SK-N-SH (cell line): Measurements from ENCODE around the gene PRELP. TPM values are rescaled to one million over a fixed set of nuclear protein-coding genes. Genes with fewer than 3 reads are reported as not detected.
"Not testable (repeated sequence)": the region's sequence is repeated elsewhere in the genome, so short reads cannot be mapped to it uniquely, and the experiment has no call there.

Experiments used
- CTCF ChIA-PET: fragments of 300-600, 350-600 bp; formaldehyde crosslinking; extraction: SDS; loops from one replicate; lab custom pipeline; 2021; lab: Yijun Ruan, JAX
- POLR2A ChIA-PET: fragments of 350-600 bp; sonication (Branson Sonifier 250); formaldehyde crosslinking; extraction: SDS; loops from one replicate; lab custom pipeline; 2020; ENCODE audit warnings: antibody characterized with exemption, inconsistent platforms; lab: Yijun Ruan, JAX
- DNase-seq: peaks from one replicate; pipeline ENCODE4 v3.0.0; 2012
- H2AFZ ChIP-seq: fragments of 200-600 bp; sonication (generic); 2 replicates; pipeline ENCODE4 v1.8.1; 2016; ENCODE audit warnings: antibody characterized with exemption, mild to moderate bottlenecking, low read depth
- H3F3A ChIP-seq: fragments of 200-600 bp; sonication (generic); replicated peaks from 2 replicates; pipeline ENCODE3; 2016; ENCODE audit warnings: antibody characterized with exemption, mild to moderate bottlenecking; ENCODE audit not compliant: insufficient read depth
- H3K27ac ChIP-seq, 2 experiments: fragments of 200-500 bp in 1 of 2; fragments of 200-600 bp in 1 of 2; sonication (Bioruptor generic) in 1 of 2; sonication (generic), shearing (Covaris generic) in 1 of 2; 2 replicates each; pipeline versions ENCODE4 v1.5.1 to v1.6.1; 2014 to 2016; ENCODE audit warnings: low read depth in 2 of 2, inconsistent platforms in 1 of 2, low read length in 1 of 2, mild to moderate bottlenecking in 1 of 2, mixed read lengths in 1 of 2
- H3K27me3 ChIP-seq: fragments of 200-600 bp; sonication (generic), shearing (Covaris generic); 2 replicates; pipeline ENCODE4 v1.6.1; 2016; ENCODE audit warnings: mixed run types; ENCODE audit not compliant: insufficient read depth
- H3K36me3 ChIP-seq, 2 experiments: fragments of 200-500 bp in 1 of 2; fragments of 200-600 bp in 1 of 2; sonication (Bioruptor generic) in 1 of 2; sonication (generic) in 1 of 2; replicated peaks in 1 of 2; 2 replicates each; pipeline versions ENCODE3 to v1.5.1; 2014 to 2016; ENCODE audit warnings: low read length in 1 of 2, mild to moderate bottlenecking in 1 of 2; ENCODE audit not compliant: insufficient read depth in 2 of 2, control insufficient read depth in 1 of 2
- H3K4me1 ChIP-seq, 2 experiments: fragments of 200-500 bp in 1 of 2; fragments of 200-600 bp in 1 of 2; sonication (Bioruptor generic) in 1 of 2; sonication (generic), shearing (Covaris generic) in 1 of 2; 2 replicates each; pipeline versions ENCODE4 v1.5.1 to v1.6.1; 2014 to 2016; ENCODE audit warnings: low read depth in 1 of 2, low read length in 1 of 2, mixed run types in 1 of 2; ENCODE audit not compliant: insufficient read depth in 2 of 2, control insufficient read depth in 1 of 2
- H3K4me2 ChIP-seq: fragments of 200-600 bp; sonication (generic), shearing (Covaris generic); 2 replicates; pipeline ENCODE4 v1.6.1; 2017; ENCODE audit warnings: mixed run types
- H3K4me3 ChIP-seq, 2 experiments: fragments of 200-500 bp in 1 of 2; fragments of 200-600 bp in 1 of 2; sonication (Bioruptor generic) in 1 of 2; sonication (generic), shearing (Covaris generic) in 1 of 2; 2 replicates each; pipeline versions ENCODE4 v1.5.1 to v1.8.1; 2014 to 2016; ENCODE audit warnings: low read depth in 2 of 2, inconsistent platforms in 1 of 2, low read length in 1 of 2, mild to moderate bottlenecking in 1 of 2, mixed read lengths in 1 of 2, moderate library complexity in 1 of 2
- H3K79me2 ChIP-seq: fragments of 200-600 bp; sonication (generic); 2 replicates; pipeline ENCODE4 v1.8.1; 2017; ENCODE audit warnings: mild to moderate bottlenecking; ENCODE audit not compliant: insufficient read depth
- H3K9ac ChIP-seq: fragments of 200-600 bp; sonication (generic); 2 replicates; pipeline ENCODE4 v1.6.1; 2017; ENCODE audit warnings: mixed run types
- H3K9me2 ChIP-seq: fragments of 200-600 bp; sonication (generic); 2 replicates; pipeline ENCODE4 v1.6.1; 2017; ENCODE audit warnings: mixed run types
- H3K9me3 ChIP-seq: fragments of 200-600 bp; sonication (generic); 2 replicates; pipeline ENCODE4 v1.6.1; 2017; ENCODE audit warnings: mixed run types, mild to moderate bottlenecking, moderate library complexity
- H4K20me1 ChIP-seq: fragments of 200-600 bp; sonication (generic); 2 replicates; pipeline ENCODE4 v1.6.1; 2017; ENCODE audit warnings: mild to moderate bottlenecking, mixed run types; ENCODE audit not compliant: insufficient read depth
- FOXM1 ChIP-seq: IDR thresholded peaks from 2 replicates; pipeline ENCODE4 v1.4.0; 2012; ENCODE audit warnings: low read depth, mild to moderate bottlenecking
- GABPA ChIP-seq: IDR thresholded peaks from 2 replicates; pipeline ENCODE4 v1.4.0; 2012; ENCODE audit warnings: low read depth, mild to moderate bottlenecking
- IRF3 ChIP-seq: fragments of 150-350 bp; IDR thresholded peaks from 2 replicates; pipeline ENCODE4 v1.6.1; 2016; ENCODE audit warnings: mild to moderate bottlenecking, low read depth, low read length
- MEF2A ChIP-seq: IDR thresholded peaks from 2 replicates; pipeline ENCODE4 v1.4.0; 2012; ENCODE audit warnings: low read depth, borderline replicate concordance
- TCF12 ChIP-seq: IDR thresholded peaks from 2 replicates; pipeline ENCODE4 v1.4.0; 2012
- TEAD4 ChIP-seq: IDR thresholded peaks from 2 replicates; pipeline ENCODE4 v1.4.0; 2012; ENCODE audit warnings: mild to moderate bottlenecking, borderline replicate concordance; ENCODE audit not compliant: insufficient read depth
- ZBTB33 ChIP-seq: IDR thresholded peaks from 2 replicates; pipeline ENCODE4 v1.4.0; 2012; ENCODE audit warnings: low read depth, borderline replicate concordance
- WGBS: methylation state at CpG from one replicate; pipeline ENCODE4 v1.1.6; 2017; ENCODE audit warnings: low lambda C conversion rate; 5-methylcytosine and 5-hydroxymethylcytosine counted together
- polyA plus RNA-seq, 3 experiments: library from polyadenylated mRNA; depleted of rRNA; stranded (reverse); fragments of >200 nt; gene quantifications; 2 replicates each; pipeline ENCODE4 v1.2.3, GENCODE V29; 2012

PRELP gene
- polyA plus RNA-seq, 1 of the 3 experiments (the other 2 are of a cell fraction): 0.48 TPM

- CTCF ChIA-PET: interaction anchor here (1.0 to 7.4 kb wide), 4 partner anchors 43 to 177 kb away, joined by 3 to 171 read pairs (median 8); no protein-coding TSS in a partner anchor
These were observed 31.4 kb upstream of the PRELP start for GRCh38 chr1:203444171-203444576.

GRCh38 chr1:203447151-203447550, 28.5 kb upstream of the PRELP start:
- peaks cover 8% of the 10 kb centered on the region; the same call in 1 of the 2 replicates for H3K27me3 ChIP-seq
- ChIA-PET POLR2A (no interaction called here), CTCF (interaction anchor here (0.8 to 3.4 kb wide), 5 partner anchors 9 to 179 kb away, joined by 3 to 17 read pairs (median 7); no protein-coding TSS in a partner anchor)
- H3K27ac ChIP-seq: no peak overlapping the region
- H3K36me3 ChIP-seq: no peaks in the 10 kb centered on the region
- DNase-seq: no peak
- no peaks in the 10 kb centered on the region for H3K9me3 ChIP-seq
- TF ChIP-seq MEF2A: no peak
- H3K79me2 ChIP-seq: no peaks in the 10 kb centered on the region
- no peaks in the 10 kb centered on the region for H3F3A ChIP-seq
- peaks cover 0 to 6% of the 10 kb centered on the region in 2 experiments; a peak in 2 of 4 replicates for H3K4me1 ChIP-seq
- H3K9ac ChIP-seq: no peak overlapping the region
- 49% methylated on average over 2 of the region's 2 CpGs for WGBS
- no peak overlapping the region for H2AFZ ChIP-seq
- H3K4me2 ChIP-seq: no peak overlapping the region
- no peaks in the 10 kb centered on the region for H3K9me2 ChIP-seq
- no peak overlapping the region for H3K4me3 ChIP-seq
- no peaks in the 10 kb centered on the region for H4K20me1 ChIP-seq

More at GRCh38 chr1:203444171-203444576, 31.4 kb upstream of the PRELP start:
- Histone ChIP-seq H3K4me3 (no peak overlapping the region), H3K27me3 (peaks cover 8% of the 10 kb centered on the region; the same call in 1 of the 2 replicates), H3K4me1 (peaks cover 6% of the 10 kb centered on the region in 2 experiments; a peak in 2 of 4 replicates), H2AFZ (no peak overlapping the region), H3K9me2 (no peaks in the 10 kb centered on the region), H3K79me2 (no peaks in the 10 kb centered on the region), H3K36me3 (no peaks in the 10 kb centered on the region), H3K9ac (no peak overlapping the region), H4K20me1 (no peaks in the 10 kb centered on the region), H3F3A (no peaks in the 10 kb centered on the region), H3K4me2 (no peak overlapping the region), H3K9me3 (no peaks in the 10 kb centered on the region), H3K27ac (no peak overlapping the region)
- no peak for DNase-seq
- POLR2A ChIA-PET: no interaction called here
- TF ChIP-seq TEAD4 (no peak), IRF3 (no peak), ZBTB33 (no peak), GABPA (no peak), TCF12 (no peak), FOXM1 (no peak)
- 45% methylated on average over 1 of the region's 1 CpG for WGBS

- H3K9me3 ChIP-seq, H3K4me3 ChIP-seq, H3K4me1 ChIP-seq, H3F3A ChIP-seq, DNase-seq, H4K20me1 ChIP-seq, POLR2A ChIA-PET, H3K79me2 ChIP-seq, H2AFZ ChIP-seq, H3K36me3 ChIP-seq, H3K27me3 ChIP-seq, H3K9me2 ChIP-seq, H3K27ac ChIP-seq, H3K9ac ChIP-seq, H3K4me2 ChIP-seq: not testable (repeated sequence)
- WGBS: 83% methylated on average over 1 of the region's 1 CpG
- CTCF ChIA-PET: interaction anchor here (0.8 to 3.4 kb wide), 5 partner anchors 9 to 179 kb away, joined by 3 to 17 read pairs (median 7); no protein-coding TSS in a partner anchor
These were observed 28.0 kb upstream of the PRELP start for GRCh38 chr1:203447598-203447997.
